Epidermal melanocyte (primary cell): ENCODE data around the gene PSMD8.
A peak's percentile ranks its signal among the peaks of the same experiment; 100 is the strongest.
"Not testable (repeated sequence)": the region's sequence is repeated elsewhere in the genome, so short reads cannot be mapped to it uniquely, and the experiment has no call there.

Experiments
- DNase-seq: peaks from one replicate; pipeline ENCODE4 v3.0.0; 2011; ENCODE audit warnings: low spot score; ENCODE audit not compliant: insufficient read length

PSMD8 gene

GRCh38 chr19:38374332-38375097 lies at the start of gene PSMD8:
PSMD8 (plus strand) TSS chr19:38374571; CDS start chr19:38374602, 31 bp downstream.
- DNase-seq, result peak; percentile 97

GRCh38 chr19:38326591-38326990 lies 47.8 kb upstream of the PSMD8 start:
- no peak for DNase-seq

DNA sequence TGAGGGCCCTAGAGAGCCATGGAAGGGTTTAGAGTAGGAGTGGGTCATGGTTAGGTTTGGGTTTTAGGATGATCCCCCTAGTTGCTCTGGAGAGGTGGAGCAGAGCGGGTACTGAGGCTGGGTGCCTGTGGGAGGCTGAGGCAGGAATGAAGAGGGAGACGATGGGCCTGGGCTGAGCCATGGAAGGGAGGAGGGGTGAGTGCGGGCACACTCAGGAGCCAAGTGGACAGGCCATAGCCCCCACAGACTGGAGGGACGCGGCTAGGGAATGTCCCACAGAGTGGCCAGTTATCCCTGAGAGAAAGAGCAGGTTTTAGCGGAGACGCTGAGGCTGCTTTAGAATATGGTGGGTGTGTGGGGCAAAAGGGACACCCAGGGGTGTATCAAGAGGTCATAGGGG lies 44.7 kb upstream of the PSMD8 start:
- no peak for DNase-seq

DNA sequence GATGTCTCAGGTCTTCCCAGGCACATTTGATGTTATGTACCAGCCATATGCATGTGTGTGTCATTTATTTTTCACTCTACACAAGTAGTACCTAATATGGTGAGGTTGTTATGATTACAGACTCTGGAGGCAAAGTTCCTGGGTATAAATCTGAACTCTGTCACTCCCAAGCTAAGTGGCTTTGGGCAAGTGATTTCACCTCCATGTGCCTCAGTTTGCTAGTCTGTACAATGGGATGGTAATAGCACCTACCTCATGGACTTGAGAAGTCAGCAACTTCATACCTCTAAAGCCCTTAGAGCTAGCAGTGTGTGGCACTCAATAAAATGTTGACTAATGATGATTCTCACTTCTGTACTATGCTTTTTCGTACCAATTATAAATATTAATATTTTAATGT lies 42.6 kb upstream of the PSMD8 start:
- DNase-seq, result no peak

DNA sequence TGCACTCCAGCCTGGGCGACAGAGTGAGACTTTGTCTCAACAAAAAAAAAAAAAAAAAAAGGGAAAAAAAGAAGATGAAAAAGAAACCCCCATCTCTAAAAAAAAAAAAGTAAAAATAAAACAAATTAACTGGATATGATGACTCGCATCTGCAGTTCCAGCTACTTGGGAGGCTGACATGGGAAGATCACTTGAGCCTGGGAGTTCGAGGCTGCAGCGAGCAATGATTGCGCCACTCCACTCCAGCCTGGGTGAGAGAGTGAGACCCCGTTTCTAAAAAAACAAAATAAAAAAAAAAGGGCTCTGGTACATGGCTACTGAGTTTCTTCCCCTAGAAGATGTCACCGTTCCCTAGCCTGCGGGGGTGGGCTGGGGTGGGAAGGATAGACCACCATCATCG lies 41.1 kb upstream of the PSMD8 start:
- no peak for DNase-seq

DNA sequence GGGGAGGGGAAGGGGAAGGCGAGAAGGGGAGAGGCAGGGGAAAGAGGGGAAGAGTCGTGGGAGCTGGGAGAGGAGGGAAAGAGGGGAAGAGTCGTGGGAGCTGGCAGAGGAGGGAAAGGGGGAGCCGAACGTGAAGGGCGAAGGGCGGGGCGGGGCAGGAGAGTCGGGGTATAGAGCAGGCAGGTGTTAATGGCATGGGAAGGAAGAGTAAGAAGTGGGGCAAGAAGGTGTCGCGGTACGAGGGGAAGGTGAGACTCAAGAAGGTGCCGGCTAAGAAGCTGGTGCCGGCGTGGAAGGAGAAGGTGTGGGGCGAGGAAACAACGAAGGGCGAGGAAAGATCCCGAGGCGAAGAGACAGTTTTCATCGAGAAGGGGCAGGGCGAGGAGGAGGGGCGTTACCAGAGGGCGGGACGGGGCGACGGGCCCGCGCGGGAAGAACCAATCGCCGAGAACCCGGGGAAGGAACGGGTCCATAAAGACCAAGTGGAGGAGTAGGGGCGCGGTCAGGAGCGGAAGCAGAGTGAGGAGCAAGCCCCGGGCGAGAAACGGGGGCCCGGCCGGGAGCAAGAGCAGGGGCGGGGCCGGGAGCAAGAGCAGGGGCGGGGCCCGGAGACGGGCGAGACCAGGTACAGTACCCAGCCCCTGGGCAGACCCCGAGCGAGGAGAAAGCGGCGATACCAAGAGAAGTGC lies 38.3 kb upstream of the PSMD8 start:
- peak; percentile 95 for DNase-seq

- DNase-seq, result peak; percentile 63
Measured at GRCh38 chr19:38336638-38337359, 37.6 kb upstream of the PSMD8 start.

GRCh38 chr19:38337360-38337653 lies 37.1 kb upstream of the PSMD8 start:
- no peak for DNase-seq

- not testable (repeated sequence) for DNase-seq
Measured at GRCh38 chr19:38339011-38339410, 35.4 kb upstream of the PSMD8 start.

- no peak for DNase-seq
Measured at GRCh38 chr19:38340927-38341326, 33.4 kb upstream of the PSMD8 start.

DNA sequence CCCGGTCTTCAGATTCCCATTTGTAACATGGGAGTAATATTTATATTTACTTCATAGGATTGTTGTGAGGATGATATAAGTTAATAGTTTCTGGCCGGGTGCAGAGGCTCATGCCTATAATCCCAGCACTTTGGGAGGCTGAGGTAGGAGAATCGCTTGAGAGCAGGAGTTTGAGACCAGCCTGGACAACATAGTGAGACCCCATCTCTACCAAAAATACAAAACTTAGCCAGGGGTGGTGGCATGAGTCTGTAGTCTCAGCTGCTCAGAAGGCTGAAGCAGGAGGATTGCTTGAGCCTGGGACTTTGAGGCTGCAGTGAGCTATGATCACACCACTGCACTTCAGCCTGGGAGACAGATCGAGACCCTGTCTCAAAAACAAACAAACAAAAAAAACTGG lies 27.5 kb upstream of the PSMD8 start:
- DNase-seq, result no peak

DNA sequence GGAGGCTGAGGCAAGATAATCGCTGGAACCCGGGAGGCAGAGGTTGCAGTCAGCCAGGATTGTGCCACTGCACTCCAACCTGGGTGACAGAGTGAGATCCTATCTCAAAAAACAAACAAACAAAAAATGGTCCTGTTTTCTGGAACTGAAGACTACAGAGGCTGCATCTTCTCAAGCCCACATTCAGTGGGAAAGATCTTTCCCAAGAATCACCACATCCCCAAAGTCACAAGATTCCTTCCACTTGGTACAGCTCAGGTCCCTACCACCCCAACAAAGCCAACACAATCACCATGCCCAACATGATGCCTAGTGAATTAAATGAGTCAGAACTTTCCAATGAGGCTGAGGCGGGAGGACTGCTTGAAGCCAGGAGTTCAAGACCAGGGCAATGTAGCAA lies 23.5 kb upstream of the PSMD8 start:
- DNase-seq, result no peak

DNA sequence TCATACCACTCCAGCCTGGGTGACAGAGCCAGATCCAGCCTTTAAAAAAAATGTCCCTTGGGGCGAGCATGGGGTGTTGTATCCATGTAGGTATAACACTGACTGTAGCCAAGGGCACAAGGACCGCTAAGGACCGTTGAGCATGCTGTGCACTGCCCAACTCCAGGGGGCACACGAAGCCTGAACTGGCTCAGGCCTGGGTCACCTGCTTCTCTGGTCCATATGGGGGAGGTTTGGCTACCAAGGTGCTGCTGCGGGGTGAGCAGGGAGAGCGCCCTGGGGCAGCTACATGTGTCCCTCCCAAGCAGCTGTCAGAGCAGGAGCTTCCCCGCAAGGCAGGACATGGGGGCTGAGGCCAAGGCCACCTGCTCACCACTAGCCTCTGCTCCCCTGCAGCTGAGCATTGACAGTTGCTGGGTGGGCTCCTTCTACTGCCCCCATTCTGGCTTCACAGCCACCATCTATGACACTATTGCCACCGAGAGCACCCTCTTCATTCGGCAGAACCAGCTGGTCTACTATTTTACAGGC lies 22.4 kb upstream of the PSMD8 start:
- DNase-seq, result no peak

GRCh38 chr19:38352611-38353010 lies 21.8 kb upstream of the PSMD8 start:
- DNase-seq, result no peak

GRCh38 chr19:38355728-38356725 lies 18.3 kb upstream of the PSMD8 start:
- no peak for DNase-seq

DNA sequence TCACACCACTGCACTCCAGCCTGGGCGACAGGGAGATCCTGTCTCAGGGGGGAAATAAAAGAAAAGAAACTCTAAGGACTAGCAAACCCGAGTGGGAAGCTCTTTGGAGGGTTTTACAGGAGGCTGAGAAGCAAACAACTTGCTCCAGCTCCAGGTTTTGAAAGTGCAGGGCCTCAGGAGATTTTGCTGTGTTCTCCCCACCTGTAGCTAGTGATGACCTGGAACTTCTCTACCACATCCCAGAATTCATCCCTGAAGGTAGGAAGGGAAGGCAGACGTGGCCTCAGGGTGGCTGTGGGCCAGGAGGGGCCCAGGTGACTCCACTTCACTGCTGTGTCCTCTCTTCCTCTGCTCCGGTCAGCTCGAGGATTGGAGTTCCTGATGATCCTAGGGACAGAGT lies 16.3 kb upstream of the PSMD8 start:
- DNase-seq, result no peak

DNA sequence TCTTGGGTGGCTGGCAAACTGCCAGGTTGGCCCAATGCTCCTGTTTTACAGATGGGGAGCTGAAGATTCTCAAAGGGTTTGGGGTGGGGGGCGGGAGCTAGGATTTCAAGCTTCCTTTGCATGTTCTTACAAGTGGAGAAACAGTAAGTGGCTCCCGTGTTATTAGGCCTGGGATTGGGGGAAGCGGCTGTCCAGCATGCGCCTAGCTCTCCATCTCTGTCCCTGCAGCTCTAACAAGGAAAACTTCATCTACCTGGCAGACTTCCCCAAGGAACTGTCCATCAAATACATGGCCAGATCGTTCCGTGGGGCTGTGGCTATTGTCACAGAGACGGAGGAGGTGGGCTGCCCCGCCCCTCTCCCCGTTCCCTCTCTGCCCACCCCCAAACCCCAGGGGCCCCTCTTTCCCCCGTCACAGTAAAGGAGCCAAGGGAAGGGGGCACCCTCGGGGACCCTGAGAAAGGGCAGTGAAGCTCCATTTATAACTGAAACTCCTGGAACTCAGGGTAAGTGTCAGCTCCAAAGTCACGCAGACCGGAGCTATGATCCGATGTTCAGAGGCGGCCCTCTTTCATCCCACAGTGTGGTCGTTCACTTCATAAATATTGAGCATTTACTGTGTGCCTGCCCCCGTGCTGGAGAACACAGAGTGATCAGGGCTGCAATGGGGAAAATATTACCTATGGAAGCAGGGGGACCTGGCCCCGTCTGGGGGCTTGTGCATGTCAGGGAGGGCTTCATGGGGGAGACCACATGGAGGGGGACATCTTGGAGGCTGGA lies 14.9 kb upstream of the PSMD8 start:
- no peak for DNase-seq

GRCh38 chr19:38360351-38360750 lies 14.0 kb upstream of the PSMD8 start:
- no peak for DNase-seq

- no peak for DNase-seq
Measured at GRCh38 chr19:38360839-38361631, 13.3 kb upstream of the PSMD8 start.
